HG03457 (cell line): ENCODE measurements around the gene TNF.
"Not testable (repeated sequence)": the region's sequence is repeated elsewhere in the genome, so short reads cannot be mapped to it uniquely, and the experiment has no call there.

Experiments
- ATAC-seq: cut with Tn5 transposase; IDR thresholded peaks from one replicate; pipeline ENCODE4 v1.9.1; 2021; ENCODE audit warnings: moderate number of reproducible peaks; ENCODE audit not compliant: unreplicated experiment

The TNF gene

GRCh38 chr6:31543639-31544038, 31.7 kb upstream of the TNF start:
- no peak for ATAC-seq

GRCh38 chr6:31544676-31545075, 30.7 kb upstream of the TNF start:
- no peak for ATAC-seq

GRCh38 chr6:31545291-31545690, 30.1 kb upstream of the TNF start:
- no peak for ATAC-seq

- ATAC-seq: no peak
These were observed 28.9 kb upstream of the TNF start, which contains the start of gene ATP6V1G2 for GRCh38 chr6:31546339-31546957. Gene ATP6V1G2, minus strand, starts transcription at chr6:31546608. Its CDS starts 49 bp downstream, at chr6:31546559.

- ATAC-seq: peak; percentile 39
These were observed 28.2 kb upstream of the TNF start, which contains the start of gene NFKBIL1 for GRCh38 chr6:31546958-31547726. Gene NFKBIL1, plus strand, starts transcription at chr6:31547608. Its CDS starts 87 bp downstream, at chr6:31547695.

- no peak for ATAC-seq
These were observed 27.4 kb upstream of the TNF start for GRCh38 chr6:31547727-31548543.

- ATAC-seq: no peak
These were observed 26.9 kb upstream of the TNF start for GRCh38 chr6:31548544-31548873.

- ATAC-seq: not testable (repeated sequence)
These were observed 24.0 kb upstream of the TNF start for GRCh38 chr6:31551371-31551770.

GRCh38 chr6:31556307-31556706, 19.1 kb upstream of the TNF start:
- no peak for ATAC-seq

- no peak for ATAC-seq
These were observed 17.7 kb upstream of the TNF start for GRCh38 chr6:31557443-31558317.

GRCh38 chr6:31558318-31558625, 17.1 kb upstream of the TNF start:
- ATAC-seq: no peak

- no peak for ATAC-seq
These were observed 16.5 kb upstream of the TNF start for GRCh38 chr6:31558631-31559500.

- ATAC-seq: no peak
These were observed 15.8 kb upstream of the TNF start for GRCh38 chr6:31559606-31559957.

GRCh38 chr6:31559958-31560696, 15.2 kb upstream of the TNF start:
- ATAC-seq: peak; percentile 38

- ATAC-seq: no peak
These were observed 14.7 kb upstream of the TNF start for GRCh38 chr6:31560697-31561058.

- ATAC-seq: no peak
These were observed 7.6 kb upstream of the TNF start for GRCh38 chr6:31567531-31568370.

- peak; percentile 51 for ATAC-seq
These were observed 6.8 kb upstream of the TNF start for GRCh38 chr6:31568537-31568961.

- no peak for ATAC-seq
These were observed 5.4 kb upstream of the TNF start for GRCh38 chr6:31569861-31570536.
